Activated CD4-positive, alpha-beta T cell treated with anti-CD3 and anti-CD28 coated beads, Interleukin-2, amount 10 ng/mL, durations not matched to agents 7 days and 5 days (primary cell): ENCODE results near the gene RAB34. TPM values are rescaled to one million over a fixed set of nuclear protein-coding genes. Genes with fewer than 3 reads are reported as not detected.
"Not testable (repeated sequence)": the region's sequence is repeated elsewhere in the genome, so short reads cannot be mapped to it uniquely, and the experiment has no call there.

Experiments used
- CTCF ChIA-PET: fragments of 350-600 bp; sonication (Branson Sonifier 250); formaldehyde crosslinking; loops from one replicate; lab custom pipeline; 2021; ENCODE audit warnings: antibody characterized with exemption; lab: Charles Lee
- POLR2A ChIA-PET: fragments of 350-600 bp; sonication (Branson Sonifier 250); formaldehyde crosslinking; loops from one replicate; lab custom pipeline; 2021; ENCODE audit warnings: antibody characterized with exemption; lab: Charles Lee
- DNase-seq: peaks from one replicate; pipeline ENCODE4 v3.0.0-alpha.2; 2020
- H3K27ac Mint-ChIP-seq: one replicate; pipeline ENCODE4 v1.8.0; 2021; ENCODE audit warnings: mild to moderate bottlenecking, moderate library complexity, mixed read lengths
- H3K27me3 Mint-ChIP-seq: one replicate; pipeline ENCODE4 v1.8.0; 2021; ENCODE audit warnings: mixed read lengths
- H3K36me3 Mint-ChIP-seq: one replicate; pipeline ENCODE4 v1.8.0; 2021; ENCODE audit warnings: low read depth, mixed read lengths
- H3K4me1 Mint-ChIP-seq: one replicate; pipeline ENCODE4 v1.8.0; 2021; ENCODE audit warnings: mixed read lengths
- H3K4me3 Mint-ChIP-seq: one replicate; pipeline ENCODE4 v1.8.0; 2021; ENCODE audit warnings: mild to moderate bottlenecking, moderate library complexity, mixed read lengths
- H3K9me3 Mint-ChIP-seq: one replicate; pipeline ENCODE4 v1.8.0; 2021; ENCODE audit warnings: mixed read lengths
- total RNA-seq, 2 experiments: library from RNA; stranded (reverse); gene quantifications; one replicate each; pipeline ENCODE4 v1.2.3, GENCODE V29; 2021

The RAB34 gene
- total RNA-seq, 2 experiments from 2014 or later: 11.0 to 11.8 TPM

GRCh38 chr17:28723836-28724499 is 6.3 kb upstream of the RAB34 start:
- DNase-seq, H3K9me3 Mint-ChIP-seq, H3K27me3 Mint-ChIP-seq, POLR2A ChIA-PET: not testable (repeated sequence)
- Mint-ChIP-seq H3K4me1 (peaks cover 74% of the 10 kb centered on the region), H3K36me3 (peaks cover 51% of the 10 kb centered on the region), H3K27ac (peak overlapping the region; percentile 71), H3K4me3 (peak overlapping the region; percentile 5)
- CTCF ChIA-PET: interaction anchor here (1.1 kb wide), 1 partner anchor 26 kb away, joined by 3 read pairs; no protein-coding TSS in a partner anchor

- POLR2A ChIA-PET: no interaction called here
- no peaks in the 10 kb centered on the region for H3K9me3 Mint-ChIP-seq
- peaks cover 51% of the 10 kb centered on the region for H3K36me3 Mint-ChIP-seq
- no peak for DNase-seq
- CTCF ChIA-PET: interaction anchor here (1.1 kb wide), 1 partner anchor 27 kb away, joined by 3 read pairs; no protein-coding TSS in a partner anchor
- H3K4me1 Mint-ChIP-seq: peaks cover 77% of the 10 kb centered on the region
- peak overlapping the region; percentile 71 for H3K27ac Mint-ChIP-seq
- H3K4me3 Mint-ChIP-seq: no peak overlapping the region
- H3K27me3 Mint-ChIP-seq: no peaks in the 10 kb centered on the region
Observed at GRCh38 chr17:28723159-28723835, 5.6 kb upstream of the RAB34 start.

- H3K4me1 Mint-ChIP-seq: peaks cover 77% of the 10 kb centered on the region
- H3K9me3 Mint-ChIP-seq: no peaks in the 10 kb centered on the region
- DNase-seq: no peak
- peak overlapping the region; percentile 44 for H3K27ac Mint-ChIP-seq
- H3K36me3 Mint-ChIP-seq: peaks cover 51% of the 10 kb centered on the region
- ChIA-PET CTCF (interaction anchor here (0.7 to 2.4 kb wide), 2 partner anchors 22 to 230 kb away, joined by 3 to 7 read pairs; no protein-coding TSS in a partner anchor), POLR2A (no interaction called here)
- peak overlapping the region; percentile 95 for H3K4me3 Mint-ChIP-seq
- H3K27me3 Mint-ChIP-seq: no peaks in the 10 kb centered on the region
Observed at GRCh38 chr17:28722417-28723158, 4.9 kb upstream of the RAB34 start.

GRCh38 chr17:28720997-28721329 is 3.3 kb upstream of the RAB34 start:
- CTCF ChIA-PET: interaction anchor here (0.6 to 2.4 kb wide), 4 partner anchors 8 to 30 kb away, joined by 3 to 19 read pairs (median 6); partner anchors contain the start of genes NEK8 and PROCA1
- peak overlapping the region; percentile 97 for H3K27ac Mint-ChIP-seq
- not testable (repeated sequence) for DNase-seq, H3K9me3 Mint-ChIP-seq, H3K27me3 Mint-ChIP-seq
- H3K4me1 Mint-ChIP-seq: peaks cover 65% of the 10 kb centered on the region
- POLR2A ChIA-PET: interaction anchor here (1.8 kb wide), 1 partner anchor 7 kb away, joined by 12 read pairs; the partner anchor contains the start of gene NEK8
- H3K36me3 Mint-ChIP-seq: peaks cover 51% of the 10 kb centered on the region
- H3K4me3 Mint-ChIP-seq: peak overlapping the region; percentile 95

- H3K27ac Mint-ChIP-seq: peak overlapping the region; percentile 97
- H3K27me3 Mint-ChIP-seq: peaks cover 6% of the 10 kb centered on the region
- H3K4me1 Mint-ChIP-seq: peaks cover 61% of the 10 kb centered on the region
- peak; percentile 47 for DNase-seq
- ChIA-PET CTCF (interaction anchor here (0.6 to 2.5 kb wide), 10 partner anchors 8 to 233 kb away, joined by 3 to 19 read pairs (median 6); partner anchors contain the start of genes NEK8, PHF12 and PROCA1), POLR2A (interaction anchor here (1.1 to 1.8 kb wide), 2 partner anchors 8 to 231 kb away, joined by 10 to 12 read pairs; partner anchors contain the start of genes NEK8 and PHF12)
- H3K4me3 Mint-ChIP-seq: peak overlapping the region; percentile 95
- H3K9me3 Mint-ChIP-seq: no peaks in the 10 kb centered on the region
- peaks cover 51% of the 10 kb centered on the region for H3K36me3 Mint-ChIP-seq
Observed at GRCh38 chr17:28720247-28720996, 2.8 kb upstream of the RAB34 start.

- H3K4me3 Mint-ChIP-seq: peak overlapping the region; percentile 95
- no peaks in the 10 kb centered on the region for H3K9me3 Mint-ChIP-seq
- DNase-seq: no peak
- ChIA-PET CTCF (interaction anchor here (0.6 to 2.5 kb wide), 10 partner anchors 8 to 234 kb away, joined by 3 to 19 read pairs (median 6); partner anchors contain the start of genes NEK8, PHF12 and PROCA1), POLR2A (interaction anchor here (0.7 to 1.8 kb wide), 6 partner anchors 8 to 233 kb away, joined by 3 to 12 read pairs (median 4); partner anchors contain the start of genes NEK8, PHF12, PIGS and SDF2)
- peak overlapping the region; percentile 97 for H3K27ac Mint-ChIP-seq
- H3K36me3 Mint-ChIP-seq: peaks cover 39% of the 10 kb centered on the region
- H3K27me3 Mint-ChIP-seq: peaks cover 13% of the 10 kb centered on the region
- peaks cover 47% of the 10 kb centered on the region for H3K4me1 Mint-ChIP-seq
Observed at GRCh38 chr17:28719021-28719433, 1.4 kb upstream of the RAB34 start.

- POLR2A ChIA-PET: interaction anchor here (1.0 kb wide), 1 partner anchor 57 kb away, joined by 3 read pairs; the partner anchor contains the start of genes SDF2 and SUPT6H
- Mint-ChIP-seq H3K36me3 (peaks cover 34% of the 10 kb centered on the region), H3K9me3 (no peaks in the 10 kb centered on the region), H3K4me1 (peaks cover 42% of the 10 kb centered on the region), H3K27me3 (peaks cover 13% of the 10 kb centered on the region), H3K4me3 (peak overlapping the region; percentile 70), H3K27ac (peak overlapping the region; percentile 82)
- no peak for DNase-seq
- CTCF ChIA-PET: interaction anchor here (2.5 kb wide), 1 partner anchor 31 kb away, joined by 13 read pairs; no protein-coding TSS in a partner anchor
Observed at GRCh38 chr17:28718333-28719020, 809 bp upstream of the RAB34 start.

GRCh38 chr17:28716740-28717577 is 709 bp downstream of the RAB34 start:
- ChIA-PET POLR2A (no interaction called here), CTCF (interaction anchor here (0.9 to 7.7 kb wide), 3 partner anchors 9 to 70 kb away, joined by 3 to 69 read pairs (median 4); partner anchors contain the start of genes NEK8 and TLCD1)
- Mint-ChIP-seq H3K9me3 (no peaks in the 10 kb centered on the region), H3K27ac (no peak overlapping the region), H3K4me1 (peaks cover 36% of the 10 kb centered on the region), H3K27me3 (peaks cover 13% of the 10 kb centered on the region), H3K36me3 (peaks cover 20% of the 10 kb centered on the region), H3K4me3 (peak overlapping the region; percentile 60)
- no peak for DNase-seq

- POLR2A ChIA-PET: no interaction called here
- CTCF ChIA-PET: interaction anchor here (1.0 to 7.7 kb wide), 5 partner anchors 12 to 250 kb away, joined by 3 to 69 read pairs (median 4); partner anchors contain the start of genes NEK8 and TLCD1
- no peaks in the 10 kb centered on the region for H3K9me3 Mint-ChIP-seq
- no peak overlapping the region for H3K4me3 Mint-ChIP-seq
- H3K27ac Mint-ChIP-seq: no peak overlapping the region
- peaks cover 35% of the 10 kb centered on the region for H3K4me1 Mint-ChIP-seq
- DNase-seq: no peak
- peaks cover 5% of the 10 kb centered on the region for H3K36me3 Mint-ChIP-seq
- peaks cover 13% of the 10 kb centered on the region for H3K27me3 Mint-ChIP-seq
Observed at GRCh38 chr17:28715217-28715616, 2.5 kb downstream of the RAB34 start.

GRCh38 chr17:28714281-28714680 is 3.4 kb downstream of the RAB34 start:
- H3K4me1 Mint-ChIP-seq: peaks cover 33% of the 10 kb centered on the region
- ChIA-PET POLR2A (no interaction called here), CTCF (interaction anchor here (1.0 to 7.7 kb wide), 2 partner anchors 13 to 51 kb away, joined by 3 to 69 read pairs; partner anchors contain the start of genes NEK8 and TLCD1)
- H3K4me3 Mint-ChIP-seq: no peak overlapping the region
- H3K9me3 Mint-ChIP-seq: no peaks in the 10 kb centered on the region
- H3K27ac Mint-ChIP-seq: peak overlapping the region; percentile 13
- no peaks in the 10 kb centered on the region for H3K36me3 Mint-ChIP-seq
- no peak for DNase-seq
- H3K27me3 Mint-ChIP-seq: peaks cover 13% of the 10 kb centered on the region
